GM21825 (cell line): Measurements from ENCODE around the gene ST3GAL2.
A peak's percentile ranks its signal among the peaks of the same experiment; 100 is the strongest.
"Not testable (repeated sequence)": the region's sequence is repeated elsewhere in the genome, so short reads cannot be mapped to it uniquely, and the experiment has no call there.

Source experiments
- ATAC-seq: cut with Tn5 transposase; IDR thresholded peaks from one replicate; pipeline ENCODE4 v1.9.1; 2021; ENCODE audit warnings: mild to moderate bottlenecking, moderate library complexity; ENCODE audit not compliant: unreplicated experiment

Gene ST3GAL2

DNA sequence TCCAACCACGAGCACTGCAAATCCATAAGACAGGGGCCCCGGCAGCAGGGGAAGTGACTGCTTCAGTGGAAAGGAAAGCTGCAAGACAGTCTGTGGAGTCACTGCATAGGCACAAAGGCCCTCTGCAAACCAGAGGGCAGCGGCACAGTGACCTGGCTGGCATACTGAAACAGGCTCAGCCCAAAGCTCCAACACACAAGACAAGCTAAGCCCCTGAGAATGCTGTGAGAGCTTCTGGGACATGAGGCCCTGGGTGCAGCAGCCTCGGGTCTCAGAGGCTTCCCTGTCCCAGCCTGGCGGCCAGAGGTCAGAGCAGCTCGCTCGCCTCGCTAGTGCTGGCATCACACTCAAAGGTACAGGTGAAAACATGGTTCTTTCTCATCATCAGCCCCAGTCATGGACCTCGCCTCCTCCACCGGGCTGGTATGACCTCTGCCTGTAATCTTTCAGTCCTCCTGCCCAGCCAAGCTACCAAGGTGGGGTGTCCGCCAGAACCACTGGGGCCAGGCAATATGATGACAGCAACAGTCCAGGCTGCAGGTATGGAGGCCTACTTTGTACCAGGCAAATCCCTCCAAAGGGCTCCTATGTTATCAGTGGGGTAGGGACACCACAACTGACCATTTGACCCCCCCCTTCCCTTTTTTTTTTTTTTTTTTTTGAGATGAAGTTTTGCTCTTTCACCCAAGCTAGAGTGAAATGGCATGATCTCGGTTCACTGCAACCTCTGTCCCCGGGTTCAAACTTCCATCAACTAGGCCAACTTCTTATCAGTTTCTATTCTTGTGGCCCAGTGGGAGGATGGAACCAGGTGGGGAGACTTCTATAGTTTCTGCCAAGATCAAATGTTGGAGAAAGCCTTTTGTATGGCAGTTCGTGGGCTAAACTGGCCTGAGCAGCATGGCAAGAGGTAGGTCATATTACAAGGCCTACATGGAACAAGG, 19.2 kb downstream of the ST3GAL2 start:
- ATAC-seq: no peak

DNA sequence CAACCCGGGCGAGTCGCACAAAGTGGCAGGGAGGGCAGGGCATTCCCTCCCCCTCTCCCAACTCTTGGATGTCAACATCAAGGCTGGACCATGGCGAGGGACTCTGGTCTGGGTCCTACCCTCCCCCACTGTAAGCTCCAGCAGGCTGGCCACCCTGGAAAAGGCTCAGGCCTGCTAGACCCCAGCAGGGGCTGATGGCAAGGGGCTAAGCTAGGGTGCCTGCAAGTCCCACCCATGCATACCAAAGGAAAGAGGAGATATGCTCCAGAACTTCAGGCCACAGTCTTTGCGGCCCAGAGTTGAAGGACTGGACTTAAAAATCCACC, 19.9 kb downstream of the ST3GAL2 start:
- no peak for ATAC-seq

DNA sequence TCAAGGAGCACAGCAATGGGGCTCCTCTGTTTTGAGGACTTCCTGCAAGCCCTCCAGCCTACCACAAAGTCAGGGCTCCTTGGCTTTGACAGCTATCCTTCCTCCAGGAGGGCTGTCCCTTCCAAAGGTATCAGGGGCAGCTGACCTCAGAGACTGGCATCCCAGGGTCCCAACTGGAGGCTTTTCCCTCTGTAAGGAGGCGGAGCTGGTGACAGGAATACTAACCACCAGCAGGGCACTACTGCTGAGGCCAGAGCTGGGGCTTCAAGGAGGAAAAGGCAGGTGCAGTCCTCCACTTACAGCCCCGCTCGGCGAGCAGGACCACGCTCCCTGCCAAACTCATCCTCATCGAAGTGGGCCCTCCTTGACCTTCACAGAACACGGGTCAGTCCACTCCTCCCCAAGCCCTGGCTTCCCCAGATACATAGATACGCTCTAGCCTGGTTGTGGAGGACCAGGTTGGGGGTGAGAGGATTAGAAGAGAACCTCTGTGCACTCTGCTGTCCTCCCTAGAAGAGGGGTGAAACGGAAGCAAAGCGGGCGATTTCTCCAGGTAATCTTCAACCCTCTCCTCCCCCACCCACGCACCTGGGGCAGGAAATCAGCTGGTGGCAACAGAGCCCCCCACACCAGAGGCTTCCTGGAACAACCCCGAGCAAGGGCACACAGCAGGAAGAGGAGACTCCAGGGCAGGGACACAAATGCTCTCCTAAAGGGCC, 20.5 kb downstream of the ST3GAL2 start:
- ATAC-seq: no peak

DNA sequence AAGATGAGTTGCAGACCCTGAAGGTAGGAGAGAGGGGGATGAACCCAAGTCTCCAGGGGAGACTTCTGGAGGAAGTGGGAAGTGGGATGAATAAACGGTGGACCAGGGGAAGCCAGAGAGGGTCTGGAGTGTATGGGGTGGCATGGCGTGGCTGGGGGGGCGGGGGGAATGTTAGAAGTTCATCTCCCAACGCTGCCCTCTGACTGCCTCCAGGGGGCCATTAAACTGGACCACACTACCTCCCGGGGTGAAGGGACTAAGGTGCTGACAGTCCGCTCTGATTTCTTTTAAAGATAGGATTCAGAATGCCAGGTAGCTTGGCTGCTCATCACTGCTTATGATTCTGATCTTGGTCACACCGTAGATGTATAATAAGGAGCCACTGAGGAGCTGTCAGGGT, 21.2 kb downstream of the ST3GAL2 start:
- no peak for ATAC-seq

DNA sequence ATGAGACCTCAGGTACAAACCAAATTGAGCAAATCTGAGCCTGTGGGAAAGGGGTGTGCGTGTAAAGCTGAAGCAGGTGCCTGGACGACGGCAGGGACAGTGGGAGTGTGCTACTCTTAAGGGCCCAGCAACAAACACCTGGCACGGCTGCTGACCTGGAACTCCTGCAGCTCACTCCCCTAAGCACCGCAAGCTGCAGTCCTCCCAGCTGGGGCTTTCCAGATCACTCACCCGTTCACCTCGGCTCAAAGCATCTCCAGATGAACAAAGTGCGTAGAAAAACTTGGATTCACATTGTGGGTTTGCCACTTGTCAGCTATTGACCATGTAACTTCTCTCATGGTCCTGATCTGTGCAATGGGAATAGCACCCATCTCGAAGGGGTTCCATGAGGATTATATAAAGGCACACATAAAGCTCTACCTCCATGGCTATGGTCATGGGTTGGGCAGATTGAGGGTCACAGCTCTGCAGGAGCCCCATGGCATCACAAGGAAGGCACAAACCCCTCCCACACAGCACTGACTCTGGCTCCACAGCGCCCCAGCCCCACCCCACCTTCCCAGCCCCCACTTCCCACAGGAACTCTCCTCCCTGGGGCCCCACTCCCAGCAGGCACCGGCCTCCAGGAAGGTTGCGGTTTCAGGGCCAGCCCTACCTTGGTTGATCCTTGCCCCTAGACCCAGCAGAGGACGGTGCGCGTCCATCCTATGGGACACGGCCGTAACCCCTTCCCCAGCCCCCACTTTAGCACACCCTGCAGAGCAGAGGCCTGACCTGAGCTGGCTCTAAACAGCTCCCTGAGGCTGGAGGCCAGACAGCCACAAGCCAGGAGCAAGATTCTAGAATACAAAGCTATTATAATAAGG, 21.9 kb downstream of the ST3GAL2 start:
- ATAC-seq: peak; percentile 72

DNA sequence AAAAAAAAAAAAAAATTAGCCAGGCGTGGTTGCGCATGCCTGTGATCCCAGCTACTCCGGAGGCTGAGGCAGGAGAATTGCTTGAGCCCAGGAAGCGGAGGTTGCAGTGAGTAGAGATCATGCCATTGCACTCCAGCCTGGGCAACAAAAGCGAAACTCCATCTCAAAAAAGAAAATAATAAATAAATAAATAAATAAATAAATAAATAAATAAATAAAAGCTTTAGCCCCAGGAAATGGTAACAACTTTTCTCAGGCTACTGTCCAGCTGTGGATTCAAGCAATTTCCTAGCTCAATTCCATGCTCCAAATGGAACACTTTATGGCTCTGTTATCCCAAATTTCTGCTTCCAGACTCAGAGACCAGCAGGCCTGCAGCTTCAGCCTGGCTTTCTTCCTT, 25.3 kb downstream of the ST3GAL2 start:
- not testable (repeated sequence) for ATAC-seq

DNA sequence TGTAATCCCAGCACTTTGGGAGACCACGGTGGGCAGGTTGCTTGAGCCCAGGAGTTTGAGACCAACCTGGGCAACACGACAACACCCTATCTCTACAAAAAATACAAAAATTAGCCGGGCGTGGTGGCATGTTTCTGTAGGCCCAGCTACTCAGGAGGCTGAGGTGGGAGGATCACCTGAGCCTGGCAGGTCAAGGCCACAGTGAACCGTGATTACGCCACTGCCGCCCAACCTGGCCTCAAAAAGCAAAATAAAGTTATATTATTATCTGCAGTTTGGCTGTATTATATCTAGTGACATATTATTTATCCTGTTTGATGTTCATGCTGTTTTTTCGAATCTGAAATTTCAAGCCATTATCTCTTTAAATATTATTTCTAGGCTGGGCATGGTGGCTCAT, 26.5 kb downstream of the ST3GAL2 start:
- no peak for ATAC-seq

DNA sequence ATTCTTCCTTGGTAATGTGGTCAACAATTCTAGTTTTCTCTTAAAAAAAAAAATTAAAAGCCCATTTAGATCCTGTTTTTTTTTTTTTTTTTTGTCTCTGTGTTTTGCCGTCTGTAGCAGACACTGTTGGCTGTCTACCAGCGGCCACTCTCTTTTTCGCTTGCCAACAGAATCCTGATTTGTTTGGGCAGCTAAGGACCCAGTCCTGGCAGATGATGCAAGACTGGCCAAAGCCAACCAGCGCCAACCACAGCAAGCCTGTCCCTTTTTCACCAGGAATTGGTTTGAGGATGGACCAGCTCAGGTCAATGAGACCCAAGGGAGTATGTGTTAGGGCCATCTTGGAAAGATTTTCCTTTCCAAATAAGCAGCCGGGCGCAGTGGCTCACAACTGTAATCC, 28.2 kb downstream of the ST3GAL2 start:
- ATAC-seq: no peak

DNA sequence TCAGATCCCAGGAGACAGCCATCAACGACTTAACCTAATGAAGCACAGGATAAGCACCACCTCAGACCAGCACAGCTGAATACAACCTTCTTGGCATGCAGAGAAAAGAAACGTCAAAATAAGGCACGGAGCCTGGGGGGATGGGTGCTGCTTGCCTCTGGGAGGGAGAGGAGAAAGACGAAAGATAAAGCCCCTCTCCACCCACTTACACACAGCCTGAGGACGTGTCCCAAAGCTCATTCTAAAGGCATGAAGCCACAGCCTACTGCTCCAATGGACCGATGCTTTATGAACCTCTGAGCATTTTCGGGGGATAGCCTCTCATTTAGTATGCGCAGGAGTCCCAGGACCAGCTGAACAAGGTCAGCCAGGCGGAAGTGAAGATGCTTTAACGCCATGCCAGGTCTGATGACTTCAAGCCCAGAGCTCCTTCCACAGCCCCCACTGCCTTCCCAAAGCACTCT, 31.1 kb downstream of the ST3GAL2 start:
- no peak for ATAC-seq

DNA sequence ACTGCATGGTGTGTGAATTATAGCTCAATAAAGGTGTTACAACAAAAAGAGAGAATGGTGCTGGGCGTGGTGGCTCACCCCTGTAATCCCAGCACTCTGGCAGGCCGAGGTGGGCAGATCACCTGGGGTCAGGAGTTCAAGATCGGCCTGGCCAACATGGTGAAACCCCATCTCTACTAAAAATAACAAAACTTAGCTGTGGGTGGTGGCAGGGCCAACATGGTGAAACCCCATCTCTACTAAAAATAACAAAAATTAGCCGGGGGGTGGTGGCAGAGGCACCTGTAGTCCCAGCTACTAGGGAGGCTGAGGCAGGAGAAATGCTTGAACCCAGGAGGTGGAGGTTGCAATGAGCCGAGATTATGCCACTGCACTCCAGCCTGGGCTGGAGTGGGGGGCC, 32.8 kb downstream of the ST3GAL2 start:
- ATAC-seq: not testable (repeated sequence)

DNA sequence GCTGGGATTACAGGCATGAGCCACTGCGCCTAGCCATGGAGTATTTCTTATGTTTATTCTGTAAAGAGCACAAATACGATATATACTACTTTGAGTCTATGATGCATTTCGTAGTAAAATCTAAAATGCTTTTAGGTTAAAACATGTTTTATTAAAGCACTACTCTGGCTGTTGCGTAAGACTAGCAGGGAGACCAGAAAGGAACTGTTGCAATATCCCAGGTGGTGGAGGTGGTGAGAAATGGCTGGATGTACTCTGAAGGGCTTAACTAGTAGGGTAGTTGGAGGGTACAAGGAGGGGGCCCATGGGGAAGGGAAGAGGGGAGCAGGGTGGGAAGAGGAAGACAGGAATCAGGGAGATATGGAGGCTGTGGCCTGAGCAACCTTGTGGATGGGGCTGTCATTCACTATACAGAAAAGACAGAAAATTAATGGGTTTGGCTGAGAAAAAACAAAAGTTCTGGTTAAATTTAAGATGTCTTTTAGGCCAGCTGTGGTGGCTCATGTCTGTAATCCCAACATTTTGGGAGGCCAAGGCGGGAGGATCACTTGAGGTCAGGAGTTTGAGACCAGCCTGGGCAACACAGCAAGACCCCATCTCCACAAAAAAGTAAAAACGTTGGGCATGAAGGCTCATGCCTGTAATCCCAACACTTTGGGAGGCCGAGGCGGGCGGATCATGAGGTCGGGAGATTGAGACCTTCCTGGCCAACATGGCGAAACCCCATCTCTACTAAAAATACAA, 35.8 kb downstream of the ST3GAL2 start:
- ATAC-seq: no peak

DNA sequence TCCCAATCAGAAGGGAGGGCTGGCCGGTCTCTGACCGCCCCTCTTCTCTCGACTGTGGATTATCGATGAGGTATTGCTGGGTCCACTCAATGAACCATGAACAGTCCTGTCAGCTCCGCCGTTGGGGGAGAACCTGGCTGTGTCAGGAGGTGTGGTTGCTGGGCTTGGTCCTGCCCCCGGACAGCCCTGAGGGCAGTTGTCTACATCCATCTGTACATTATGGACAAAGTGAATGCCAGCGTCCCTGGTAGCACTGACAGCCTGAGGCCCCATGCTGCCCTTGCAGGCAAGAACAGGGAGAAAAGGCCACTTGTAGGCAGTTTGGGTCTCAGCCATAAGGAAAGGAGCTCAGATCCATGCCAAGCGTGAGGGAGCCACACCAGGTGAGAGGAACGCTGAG, 38.9 kb downstream of the ST3GAL2 start:
- ATAC-seq: no peak

DNA sequence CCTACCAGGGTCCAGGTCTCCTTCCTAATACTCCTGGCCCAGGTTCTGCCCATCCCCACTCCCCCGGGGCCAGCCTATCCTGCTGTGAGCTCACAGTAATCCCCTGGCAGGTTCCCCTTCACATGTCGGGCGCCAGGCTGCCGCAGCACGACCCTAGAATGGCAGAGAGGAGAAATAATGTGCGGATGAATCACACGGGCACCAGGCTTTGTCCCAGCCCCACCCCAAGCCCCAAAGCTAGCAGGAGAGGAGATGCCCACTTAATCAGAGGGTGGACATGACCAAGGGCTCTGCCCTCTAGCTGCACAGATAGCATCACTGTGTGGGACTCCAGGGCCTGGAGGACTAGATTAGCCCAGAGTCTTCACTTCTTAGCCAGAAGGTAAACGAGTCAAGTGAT, 39.5 kb downstream of the ST3GAL2 start:
- no peak for ATAC-seq

DNA sequence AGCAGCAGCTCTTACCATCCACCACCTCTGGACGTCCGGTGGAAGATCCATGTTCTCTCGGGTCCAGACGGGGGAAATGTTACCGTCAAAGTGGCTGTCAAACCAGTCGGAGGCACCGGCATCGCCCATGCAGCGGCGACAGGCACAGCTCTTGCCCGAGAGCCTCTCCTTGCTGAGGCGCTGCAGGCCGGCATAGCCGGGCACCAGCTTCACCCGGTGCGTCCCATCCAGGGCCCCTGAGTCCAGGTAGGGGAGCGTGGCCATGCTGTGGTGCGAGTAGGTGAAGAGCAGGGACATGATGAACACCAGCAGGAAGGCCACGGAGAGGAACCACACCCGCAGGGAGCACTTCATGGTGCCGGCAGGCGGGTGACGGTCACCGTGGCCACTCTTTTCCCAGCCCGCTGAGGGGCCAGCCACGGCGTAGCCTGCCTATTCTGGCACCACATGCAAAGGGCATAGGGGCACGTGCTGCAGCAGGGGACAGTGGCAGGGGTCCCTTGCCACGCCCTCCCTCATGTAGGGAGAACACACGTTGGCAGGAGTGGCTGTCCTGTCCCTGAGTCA, 40.6 kb downstream of the ST3GAL2 start:
- no peak for ATAC-seq

DNA sequence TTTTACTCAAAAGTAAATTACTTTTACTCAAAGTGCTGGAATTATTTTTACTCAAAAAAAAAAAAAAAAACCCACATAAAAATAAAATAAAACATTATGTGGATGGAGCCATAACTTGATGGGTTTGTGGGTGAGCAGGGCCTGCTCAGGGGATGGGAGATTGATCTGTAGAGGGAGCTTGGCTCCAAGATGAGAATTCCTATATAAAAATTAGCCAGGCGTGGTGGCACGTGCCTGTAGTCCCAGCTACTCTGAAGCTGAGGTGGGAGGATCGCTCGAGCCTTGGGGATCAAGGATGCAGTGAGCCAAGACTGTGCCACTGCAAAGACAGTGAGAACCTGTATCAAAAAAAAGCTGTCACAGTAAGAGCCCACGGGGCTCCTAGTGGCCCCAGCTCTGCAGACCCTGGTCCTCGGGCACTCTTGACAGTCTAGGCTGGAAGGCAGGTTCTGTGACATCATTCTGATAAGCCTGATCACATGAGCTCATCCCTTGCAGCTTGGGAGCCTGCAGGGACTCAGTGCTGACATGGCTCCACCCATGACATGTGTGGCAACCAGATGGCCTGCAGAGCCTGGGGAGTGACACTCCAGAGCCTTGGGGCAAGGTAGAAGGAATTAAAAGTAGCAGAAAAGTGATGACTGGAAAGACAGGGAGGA, 42.5 kb downstream of the ST3GAL2 start:
- no peak for ATAC-seq

DNA sequence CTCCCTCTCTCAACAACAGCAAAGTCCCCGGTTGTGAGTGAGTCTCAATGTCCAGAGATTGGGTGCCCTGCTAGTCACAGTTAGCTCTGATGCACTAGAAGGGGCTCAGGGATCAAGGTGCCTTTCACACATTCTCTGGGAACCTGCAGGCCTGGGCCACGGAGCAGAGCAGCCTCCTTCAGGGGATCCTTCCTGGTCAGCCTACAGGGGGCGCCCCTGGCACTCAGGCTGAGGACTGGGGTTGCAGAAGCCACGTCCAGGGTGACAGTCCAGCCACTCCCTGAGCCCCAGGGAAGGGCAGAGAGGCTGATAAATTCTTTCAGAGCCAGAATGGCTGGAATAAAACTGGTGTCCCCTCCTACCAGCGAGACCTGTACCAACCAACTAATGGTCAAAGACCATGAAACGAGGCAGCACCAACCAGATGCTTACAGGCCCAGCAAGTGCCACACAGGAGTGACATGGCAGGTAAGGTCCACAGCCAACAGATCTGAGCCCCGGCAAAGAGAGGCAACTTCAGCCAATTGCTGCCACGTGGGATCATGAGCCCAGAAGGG, 43.5 kb downstream of the ST3GAL2 start:
- peak; percentile 47 for ATAC-seq

DNA sequence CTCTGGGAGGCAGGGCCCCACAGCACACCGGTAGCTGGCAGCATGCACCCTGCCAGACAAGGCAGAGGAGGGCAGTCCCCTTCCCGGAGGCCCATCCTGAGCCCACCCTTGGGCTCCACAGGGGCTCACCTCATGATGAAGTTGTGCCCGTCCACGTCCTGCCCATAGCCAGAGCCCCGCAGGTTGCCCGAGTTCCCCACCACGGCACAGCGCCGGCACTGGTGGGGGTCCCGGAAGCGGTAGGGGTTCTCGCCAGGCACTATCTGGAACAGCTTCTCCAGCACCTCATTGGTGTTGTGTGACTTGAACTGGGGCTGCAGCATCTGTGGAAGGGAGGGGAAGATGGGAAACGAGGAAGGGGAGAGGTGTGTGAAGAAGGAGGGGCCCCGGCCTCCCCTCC, 44.0 kb downstream of the ST3GAL2 start:
- ATAC-seq: no peak

DNA sequence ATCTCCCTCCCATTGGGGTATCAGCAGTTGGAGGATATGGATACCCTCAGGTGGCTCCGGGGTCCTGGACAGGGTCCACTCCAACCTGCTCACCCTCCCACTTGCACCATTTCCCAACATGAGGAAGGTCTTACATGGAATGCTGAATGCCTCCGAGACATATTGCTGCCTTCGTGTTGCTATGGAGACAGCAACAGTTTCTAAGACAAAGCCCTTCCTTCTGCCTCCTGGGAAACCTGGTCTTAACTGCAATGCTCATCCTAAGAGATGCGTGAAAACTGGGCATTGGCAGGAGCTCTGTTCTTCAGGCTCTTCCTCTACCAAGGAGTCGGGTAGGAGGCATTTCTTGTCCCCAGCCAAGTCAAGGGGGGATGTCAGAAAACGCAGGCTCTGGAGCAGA, 45.2 kb downstream of the ST3GAL2 start:
- no peak for ATAC-seq

DNA sequence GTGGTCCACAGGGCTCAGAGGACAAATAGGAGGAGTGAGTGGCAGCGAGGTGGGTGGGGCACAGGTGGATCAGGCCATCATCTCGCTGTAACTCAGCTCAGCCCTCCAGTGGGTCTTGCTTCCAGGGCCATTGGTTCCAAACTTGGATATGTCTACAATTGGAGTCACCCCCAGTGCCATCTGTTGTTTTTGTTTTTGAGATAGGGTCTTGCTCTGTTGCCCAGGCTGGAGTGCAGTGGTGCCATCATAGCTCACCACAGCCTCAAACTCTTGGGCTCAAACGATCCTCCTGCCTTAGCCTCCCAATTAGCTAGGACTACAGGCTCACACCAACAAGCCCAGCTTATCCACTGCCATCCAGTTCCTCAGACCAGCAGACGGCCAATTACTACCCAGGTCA, 46.3 kb downstream of the ST3GAL2 start:
- no peak for ATAC-seq
